ENCODE data around the gene AKT1. TPM values are rescaled to one million over a fixed set of nuclear protein-coding genes. Genes with fewer than 3 reads are reported as not detected.

Gene AKT1
- total and polyA plus RNA-seq, 2 of the 13 experiments (the other 11 are each of a cell fraction or from before 2014, with no cell fraction given) = 96.2 to 116 TPM

- TF ChIP-seq MTERF4 (CRISPR knock-in tag; IDR thresholded peaks at IDR 0.05) = peak; percentile 82; the same call in 1 of the 2 replicates
- TF ChIP-seq ZNF253 (CRISPR knock-in tag; IDR thresholded peaks at IDR 0.05; ENCODE audit: borderline replicate concordance) = peak; percentile 88
- TF ChIP-seq MAZ (IDR thresholded peaks at IDR 0.05; ENCODE audit: borderline replicate concordance, low read depth, low read length) = no peak
- TF ChIP-seq MAZ (CRISPR knock-in tag; IDR thresholded peaks at IDR 0.05; ENCODE audit: low read depth) = peak; percentile 53
- peak; percentile 83 for TF ChIP-seq PITX1 (CRISPR knock-in tag; IDR thresholded peaks at IDR 0.05)
- TF ChIP-seq ATF6 (CRISPR knock-in tag; conservative IDR thresholded peaks at IDR 0.05) = no peak
- TF ChIP-seq ZNF768 (CRISPR knock-in tag; IDR thresholded peaks at IDR 0.05) = peak; percentile 43
- TF ChIP-seq U2AF2 (IDR thresholded peaks at IDR 0.05; ENCODE audit: low read depth, low read length) = no peak
- TF ChIP-seq TMF1 (CRISPR knock-in tag; IDR thresholded peaks at IDR 0.05; ENCODE audit: low read depth) = no peak; the same call in 1 of the 2 replicates
- peak; percentile 92 for TF ChIP-seq ZZZ3 (CRISPR knock-in tag; IDR thresholded peaks at IDR 0.05; ENCODE audit: borderline replicate concordance)
- TF ChIP-seq NPAS2 (CRISPR knock-in tag; IDR thresholded peaks at IDR 0.05; ENCODE audit: borderline replicate concordance) = no peak
- TF ChIP-seq PCBP2 (optimal IDR thresholded peaks at IDR 0.05; ENCODE audit: low read depth, low read length, poor library complexity, severe bottlenecking) = no peak
- 0 out of 2 replicates have a peak, but pooled peaks have one; percentile 90 for TF ChIP-seq ZNF10 (CRISPR knock-in tag; IDR thresholded peaks at IDR 0.05; ENCODE audit: borderline replicate concordance, low read depth)
- TF ChIP-seq RARG (CRISPR knock-in tag; IDR thresholded peaks at IDR 0.05; ENCODE audit: low read depth) = no peak
- no peak for TF ChIP-seq ZNF784 (CRISPR knock-in tag; IDR thresholded peaks at IDR 0.05; ENCODE audit: borderline replicate concordance)
- TF ChIP-seq GATAD2A (CRISPR knock-in tag; IDR thresholded peaks at IDR 0.05) = peak; percentile 67
- TF ChIP-seq SNAPC2 (CRISPR knock-in tag; IDR thresholded peaks at IDR 0.05) = 0 out of 2 replicates have a peak, but pooled peaks have one; percentile 79
- TF ChIP-seq GTF2F1 (IDR thresholded peaks at IDR 0.05; ENCODE audit: low read length) = no peak
- TF ChIP-seq GTF3A (CRISPR knock-in tag; conservative IDR thresholded peaks at IDR 0.05) = no peak
- TF ChIP-seq ZNF530 (CRISPR knock-in tag; IDR thresholded peaks at IDR 0.05; ENCODE audit: low read depth) = no peak
- TF ChIP-seq ZNF773 (CRISPR knock-in tag; IDR thresholded peaks at IDR 0.05; ENCODE audit: borderline replicate concordance) = no peak
- 0 out of 2 replicates have a peak, but pooled peaks have one; percentile 59 for TF ChIP-seq ZNF160 (CRISPR knock-in tag; IDR thresholded peaks at IDR 0.05)
- TF ChIP-seq ZNF382 (CRISPR knock-in tag; IDR thresholded peaks at IDR 0.05; ENCODE audit: borderline replicate concordance) = no peak
- no peak for TF ChIP-seq HHEX (CRISPR knock-in tag; IDR thresholded peaks at IDR 0.05)
- 0 out of 2 replicates have a peak, but pooled peaks have one; percentile 37 for TF ChIP-seq ZNF207 (IDR thresholded peaks at IDR 0.05; ENCODE audit: borderline replicate concordance)
- no peak for TF ChIP-seq SYNCRIP (IDR thresholded peaks at IDR 0.05; ENCODE audit: insufficient read depth, low read depth, low read length)
- peak; percentile 86; the same call in 1 of the 2 replicates for TF ChIP-seq ZBTB42 (CRISPR knock-in tag; IDR thresholded peaks at IDR 0.05)
- TF ChIP-seq TBL1XR1 (IDR thresholded peaks at IDR 0.05; ENCODE audit: borderline replicate concordance, low read length, partially characterized antibody) = no peak
Observed at GRCh38 chr14:104734991-104735779, 60.4 kb downstream of the AKT1 start (continued).
